Stimulated activated CD8-positive, alpha-beta memory T cell treated with anti-CD3 and anti-CD28 coated beads, Interleukin-7, amount 100 ng/mL, for 24 hours (primary cell): ENCODE measurements around the gene SFXN2.
"Not testable (repeated sequence)": the region's sequence is repeated elsewhere in the genome, so short reads cannot be mapped to it uniquely, and the experiment has no call there.

Experiments
- DNase-seq: peaks from one replicate; pipeline ENCODE4 v3.0.0-alpha.2; 2020; ENCODE audit warnings: low read depth

SFXN2 gene

DNA sequence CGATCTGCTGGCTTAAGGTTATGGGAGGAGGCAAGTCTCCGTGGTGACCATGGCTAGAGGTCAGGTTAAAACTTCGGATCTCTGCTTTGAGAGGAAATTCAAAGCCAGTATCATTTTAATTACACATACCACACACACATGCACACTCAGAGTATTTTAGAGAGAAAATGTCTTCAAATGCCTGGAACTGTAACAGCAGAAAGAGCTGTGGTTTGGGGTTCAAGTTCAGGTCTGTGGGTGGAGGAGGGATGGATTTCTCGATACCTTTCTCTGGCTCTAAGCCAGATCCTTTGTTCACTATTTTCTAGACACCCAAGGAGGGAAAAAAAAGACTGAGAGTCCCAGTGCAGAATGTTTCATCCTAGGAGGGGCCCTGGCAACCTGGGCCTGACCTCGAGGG is 32.7 kb upstream of the SFXN2 start:
- no peak for DNase-seq

DNA sequence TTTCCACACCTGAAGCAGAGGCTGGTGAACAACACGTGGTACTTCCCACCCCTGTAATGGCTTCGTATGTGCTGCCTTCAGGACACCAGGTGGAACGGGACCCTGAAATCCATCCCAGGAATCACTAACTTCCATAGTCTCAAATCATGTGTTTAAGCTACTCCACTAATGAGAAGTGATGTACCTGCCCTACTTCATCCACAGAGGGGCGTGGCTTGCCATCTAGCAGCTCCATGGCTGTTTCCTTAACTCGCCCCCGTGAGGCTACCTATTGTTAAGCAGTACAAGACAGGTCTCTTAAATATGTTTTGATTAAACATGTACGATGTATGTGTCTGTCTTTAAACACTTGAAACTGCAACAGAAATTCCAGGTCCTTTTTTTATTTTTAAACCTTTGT is 32.0 kb upstream of the SFXN2 start:
- DNase-seq = no peak

DNA sequence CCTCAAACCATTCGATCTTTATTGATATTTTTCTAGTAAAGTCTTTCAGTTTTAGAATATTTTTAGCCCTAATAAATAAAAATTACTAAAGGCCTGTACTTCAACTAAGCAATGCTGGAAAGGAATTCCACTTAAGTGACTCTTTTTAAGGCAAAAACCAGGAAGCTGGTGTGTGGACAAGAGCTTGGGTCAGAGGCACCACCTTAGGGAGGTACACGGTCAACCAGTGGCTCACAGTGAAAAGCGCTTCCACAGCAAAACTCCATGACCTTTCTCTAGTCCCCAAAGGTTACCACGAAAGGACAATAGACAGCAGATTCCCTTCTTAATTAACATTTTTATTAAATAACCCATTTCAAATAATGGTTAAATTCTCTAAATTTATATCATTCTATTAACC is 31.5 kb upstream of the SFXN2 start:
- no peak for DNase-seq

DNA sequence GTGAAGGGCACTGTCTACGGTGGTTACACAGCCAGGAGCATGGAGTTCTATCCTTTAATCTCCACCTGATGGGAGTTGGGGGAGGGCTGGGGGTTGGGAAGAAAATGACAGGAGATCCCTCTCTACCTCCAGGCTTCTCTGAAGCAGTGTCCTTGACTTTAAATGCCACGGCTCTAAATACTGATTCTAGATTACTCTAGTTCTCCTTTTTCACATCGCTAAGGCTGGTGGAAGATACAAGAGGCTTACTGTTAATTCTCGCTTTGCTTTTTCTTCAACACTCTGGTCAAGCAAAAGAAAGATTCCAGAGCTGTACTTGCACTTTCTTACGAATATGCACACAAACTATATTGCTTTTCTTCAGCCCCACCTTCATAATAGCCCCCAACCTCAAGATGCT is 30.7 kb upstream of the SFXN2 start:
- no peak for DNase-seq

DNA sequence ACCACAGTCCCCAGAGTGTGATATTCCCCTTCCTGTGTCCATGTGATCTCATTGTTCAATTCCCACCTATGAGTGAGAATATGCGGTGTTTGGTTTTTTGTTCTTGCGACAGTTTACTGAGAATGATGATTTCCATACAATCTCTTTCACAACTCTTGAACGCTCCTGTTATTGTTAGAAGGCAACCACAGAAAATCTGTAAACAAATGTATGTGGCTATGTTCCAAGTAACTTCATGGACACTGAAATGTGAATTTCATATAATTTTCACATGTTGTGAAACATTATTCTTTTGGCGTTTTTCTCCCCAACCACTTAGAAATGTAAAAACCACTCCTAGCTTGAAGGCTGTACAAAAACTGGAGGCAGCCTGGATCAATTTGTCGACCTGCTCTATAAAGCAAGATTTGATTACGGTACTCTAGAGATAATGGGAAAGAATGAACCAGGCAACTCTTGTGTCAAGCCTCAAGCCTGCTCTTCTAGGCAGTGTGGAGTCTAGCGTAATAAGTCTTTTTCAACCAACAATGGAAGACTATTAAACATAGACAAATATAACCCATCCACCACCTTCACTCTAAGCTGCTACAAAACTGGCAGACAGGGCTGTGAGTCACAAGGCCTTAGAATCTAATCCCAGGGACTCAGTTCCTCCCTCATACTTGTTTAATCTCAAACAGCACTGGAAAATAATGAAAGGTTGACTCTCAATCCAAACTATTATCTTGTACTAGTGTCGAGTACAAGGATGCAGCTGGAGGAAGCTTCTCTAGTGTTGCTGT is 23.0 kb upstream of the SFXN2 start:
- no peak for DNase-seq

DNA sequence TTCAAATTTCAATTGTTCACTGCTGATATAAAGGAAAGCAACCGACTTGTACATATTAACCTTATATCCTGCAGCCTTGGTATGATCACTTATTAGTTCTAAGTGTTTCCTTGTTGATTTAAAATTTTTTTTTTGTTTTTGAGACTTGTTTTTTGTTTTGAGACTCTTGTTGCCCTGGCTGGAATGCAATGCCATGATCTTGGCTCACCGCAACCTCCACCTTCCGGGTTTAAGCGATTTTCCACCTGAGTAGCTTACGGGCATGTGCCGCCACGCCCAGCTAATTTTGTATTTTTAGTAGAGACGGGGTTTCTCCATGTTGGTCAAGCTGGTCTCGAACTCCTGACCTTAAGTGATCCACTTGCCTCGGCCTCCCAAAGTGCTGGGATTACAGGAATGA is 19.0 kb upstream of the SFXN2 start:
- DNase-seq = not testable (repeated sequence)

DNA sequence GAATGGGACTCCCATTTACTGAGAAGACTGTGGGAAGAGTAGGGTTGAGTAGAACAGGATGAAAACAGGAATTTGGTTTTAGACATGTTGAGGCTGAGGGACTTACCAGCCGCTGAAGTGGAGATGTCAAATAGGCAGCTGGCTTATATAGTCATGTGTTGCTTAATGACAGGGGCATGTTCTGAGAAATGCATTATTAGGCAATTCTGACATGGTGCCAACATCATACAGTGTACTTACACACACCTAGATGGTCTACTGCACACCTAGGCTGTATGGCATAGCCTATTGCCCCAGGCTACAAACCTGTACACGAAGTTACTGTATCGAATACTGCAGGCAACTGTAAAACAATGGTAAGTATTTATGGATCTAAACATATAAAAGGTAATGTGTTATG is 17.7 kb upstream of the SFXN2 start:
- no peak for DNase-seq

DNA sequence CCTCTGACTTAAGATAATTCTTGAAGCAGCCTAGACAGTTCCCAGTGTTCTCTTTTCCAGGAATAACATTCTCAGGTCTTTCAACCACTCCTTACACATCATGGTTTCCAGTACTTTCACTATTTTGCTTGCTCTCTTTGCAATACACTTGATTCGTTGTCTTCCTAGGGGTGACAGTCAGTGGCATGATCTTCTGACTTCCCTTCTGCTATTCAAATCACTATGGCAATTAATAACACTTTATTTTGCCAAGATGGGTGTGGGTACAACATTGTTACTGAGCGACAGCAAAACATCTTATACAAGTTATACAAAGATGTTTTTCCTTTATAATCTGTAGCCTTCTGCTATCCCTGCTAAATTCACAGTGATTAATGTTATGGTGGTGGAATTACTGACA is 15.5 kb upstream of the SFXN2 start:
- DNase-seq = no peak

DNA sequence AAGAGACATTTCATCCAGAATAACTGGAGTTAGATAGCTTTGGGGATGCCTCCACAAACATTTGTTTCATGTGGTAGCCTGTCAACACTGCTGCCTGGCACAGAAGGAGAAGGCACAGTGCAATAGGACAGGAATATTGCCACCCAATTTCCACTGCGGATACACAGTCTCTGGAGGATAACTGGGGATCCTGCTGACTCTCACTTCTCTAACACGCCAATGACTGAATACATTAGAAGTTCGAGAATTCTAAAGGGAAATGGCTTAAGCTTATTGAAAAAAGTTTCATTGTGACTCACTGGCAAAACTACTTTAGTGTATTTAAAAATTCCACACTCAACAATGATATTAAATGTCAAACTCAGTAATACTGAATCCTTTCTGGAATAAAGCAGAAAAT is 13.2 kb upstream of the SFXN2 start:
- DNase-seq = no peak

DNA sequence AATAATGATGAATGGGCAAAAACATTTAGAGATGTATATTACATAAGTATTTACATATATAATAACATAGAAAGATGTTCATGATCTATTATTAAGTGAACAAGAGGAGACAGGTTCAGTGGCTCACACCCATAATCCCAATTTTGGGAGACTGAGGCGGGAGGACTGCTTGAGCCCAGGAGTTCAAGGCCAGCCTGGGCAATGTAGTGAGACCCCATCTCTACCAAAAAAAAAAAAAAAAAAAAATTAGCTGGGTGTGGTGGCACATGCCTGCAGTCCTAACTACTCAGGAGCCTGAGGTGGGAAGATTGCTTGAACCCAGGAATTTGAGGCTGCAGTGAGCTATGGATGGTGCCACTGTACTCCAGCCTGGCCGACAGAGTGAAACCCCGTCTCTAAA is 12.6 kb upstream of the SFXN2 start:
- no peak for DNase-seq

DNA sequence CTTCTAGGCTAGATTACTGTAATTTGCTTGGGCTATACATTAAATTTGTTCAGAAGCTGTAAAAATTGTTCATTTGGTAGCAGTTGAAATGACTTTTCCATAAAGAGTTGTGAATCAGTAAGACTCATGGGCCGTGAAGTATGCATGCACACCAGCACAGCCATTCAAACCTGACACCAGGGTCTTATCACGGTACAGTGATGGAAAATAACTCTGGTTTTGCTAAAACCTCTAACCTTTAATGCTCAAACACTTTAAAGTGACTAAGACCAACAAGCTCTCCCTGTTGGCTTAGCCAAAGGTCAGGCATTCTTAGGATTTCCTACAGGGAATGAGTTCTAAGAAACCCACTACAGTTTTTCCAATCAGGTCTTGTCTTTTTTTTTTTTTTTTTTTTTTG is 11.7 kb upstream of the SFXN2 start:
- DNase-seq = no peak

DNA sequence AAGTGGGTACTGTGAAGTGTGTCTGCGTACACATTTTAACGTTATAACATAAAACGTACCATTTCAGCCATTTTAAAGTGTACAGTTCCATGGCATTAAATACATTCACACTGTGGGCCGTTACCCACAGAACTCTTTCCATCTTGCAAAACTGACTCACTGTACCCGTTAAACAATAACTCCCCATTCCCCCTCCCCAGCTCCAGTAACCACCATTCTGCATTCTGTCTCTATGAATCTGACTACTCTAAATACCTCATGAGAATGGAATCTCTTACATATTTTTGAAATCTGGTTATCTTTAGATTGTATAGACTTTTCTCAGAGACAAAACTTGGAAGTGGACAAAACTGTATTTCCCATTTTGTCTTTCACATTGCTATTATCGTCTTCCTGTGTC is 9.5 kb upstream of the SFXN2 start:
- DNase-seq = no peak

DNA sequence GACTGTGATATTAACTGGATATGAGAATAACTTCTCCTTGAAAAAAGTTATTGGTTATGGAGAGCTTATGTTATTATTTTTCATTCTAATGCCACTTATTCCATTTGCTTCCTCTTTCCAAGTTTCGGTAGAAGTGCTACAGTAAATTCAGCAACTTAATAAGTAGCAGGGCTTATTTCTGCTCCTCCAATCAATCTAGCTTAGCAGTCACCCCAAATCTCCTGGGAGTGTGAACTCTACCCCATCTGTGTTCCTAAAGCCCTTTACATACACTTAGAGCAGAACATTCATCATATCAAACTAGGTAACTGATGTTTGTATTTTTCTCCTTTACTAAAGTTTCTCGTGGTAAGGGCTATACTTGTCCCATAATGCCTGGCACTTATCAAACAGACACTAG is 8.9 kb upstream of the SFXN2 start:
- DNase-seq = no peak

DNA sequence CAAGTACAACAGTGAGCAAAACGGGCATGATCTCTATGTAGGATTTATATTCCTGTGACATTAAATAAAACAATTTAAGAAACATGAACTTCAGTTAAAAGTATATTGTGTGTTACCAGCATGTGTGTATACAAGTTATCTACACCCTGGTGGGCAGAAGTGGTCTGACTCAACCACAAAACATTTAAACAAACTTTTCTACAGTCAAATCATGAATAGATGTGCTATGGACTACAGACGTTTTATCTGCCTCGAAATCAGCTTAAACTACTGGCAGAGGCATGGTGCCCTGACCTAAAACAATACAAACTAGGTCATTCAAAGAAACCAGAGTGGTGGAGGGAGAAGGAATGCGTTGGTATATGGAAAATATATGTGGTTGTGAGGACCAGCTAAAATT is 3.8 kb upstream of the SFXN2 start:
- no peak for DNase-seq

DNA sequence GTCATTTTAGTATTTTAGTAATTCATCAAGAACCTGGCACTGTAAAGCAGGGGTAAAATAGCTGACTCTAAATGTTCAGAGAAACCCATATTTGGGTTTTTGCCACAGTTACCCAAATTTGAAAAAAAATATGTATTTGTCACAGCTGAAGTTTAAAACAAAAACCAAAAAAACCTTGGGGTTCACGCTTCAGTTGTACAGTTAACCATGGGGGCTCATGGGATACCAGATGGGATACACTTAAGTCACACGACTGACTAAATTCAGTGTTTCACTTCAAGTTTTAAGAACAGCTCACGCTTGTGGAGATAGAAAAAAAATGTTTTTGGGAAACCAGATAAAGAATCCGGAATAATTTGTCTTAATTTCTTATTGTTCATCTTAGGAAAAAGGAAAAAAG is 2.3 kb upstream of the SFXN2 start:
- DNase-seq = no peak

DNA sequence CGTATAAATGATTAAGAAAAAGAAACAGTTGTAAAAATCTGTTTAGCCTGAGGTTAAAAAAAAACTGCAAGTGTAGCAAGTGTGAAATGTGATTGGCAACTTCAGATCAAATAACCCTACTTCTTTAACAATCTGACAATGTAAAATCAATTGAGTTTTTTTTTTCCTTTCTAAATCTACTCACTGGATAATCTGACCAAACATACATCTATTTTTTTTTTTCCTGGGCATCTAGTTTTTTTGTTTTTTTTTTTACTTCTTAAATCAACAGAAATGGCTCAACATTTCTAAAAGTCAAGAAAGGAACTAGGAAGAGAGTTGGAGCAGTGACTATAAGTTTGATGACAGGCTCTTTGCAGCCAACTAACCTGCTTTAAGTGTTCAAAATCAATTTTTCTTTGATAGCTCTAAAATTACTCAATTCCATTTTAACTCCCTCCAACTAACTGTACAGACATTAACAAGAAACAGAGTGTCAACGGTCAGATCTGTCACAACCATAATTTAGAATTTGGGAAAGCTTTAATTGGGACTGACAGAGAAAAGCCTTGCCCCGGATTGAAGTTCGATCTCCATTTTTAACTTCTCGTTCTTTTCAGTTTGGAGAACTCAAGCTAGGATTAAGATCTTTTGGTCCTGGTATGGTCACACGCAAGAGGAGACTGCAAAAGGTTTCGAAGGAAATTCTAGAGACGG is 1.4 kb upstream of the SFXN2 start:
- DNase-seq = no peak

DNA sequence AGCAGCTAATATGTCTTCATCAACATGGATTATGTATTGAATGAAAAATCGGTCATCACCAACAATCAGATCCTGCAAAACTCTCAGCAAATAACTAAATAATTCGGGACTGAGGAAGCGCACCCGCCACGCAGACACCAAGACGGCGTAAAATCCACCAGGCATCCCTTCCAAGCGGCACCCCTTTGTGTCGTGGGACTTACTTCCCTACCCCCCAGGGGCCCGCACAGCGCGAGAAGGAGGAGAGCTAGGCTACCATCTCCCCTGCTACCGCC is 960 bp upstream of the SFXN2 start:
- DNase-seq = peak; percentile 41

DNA sequence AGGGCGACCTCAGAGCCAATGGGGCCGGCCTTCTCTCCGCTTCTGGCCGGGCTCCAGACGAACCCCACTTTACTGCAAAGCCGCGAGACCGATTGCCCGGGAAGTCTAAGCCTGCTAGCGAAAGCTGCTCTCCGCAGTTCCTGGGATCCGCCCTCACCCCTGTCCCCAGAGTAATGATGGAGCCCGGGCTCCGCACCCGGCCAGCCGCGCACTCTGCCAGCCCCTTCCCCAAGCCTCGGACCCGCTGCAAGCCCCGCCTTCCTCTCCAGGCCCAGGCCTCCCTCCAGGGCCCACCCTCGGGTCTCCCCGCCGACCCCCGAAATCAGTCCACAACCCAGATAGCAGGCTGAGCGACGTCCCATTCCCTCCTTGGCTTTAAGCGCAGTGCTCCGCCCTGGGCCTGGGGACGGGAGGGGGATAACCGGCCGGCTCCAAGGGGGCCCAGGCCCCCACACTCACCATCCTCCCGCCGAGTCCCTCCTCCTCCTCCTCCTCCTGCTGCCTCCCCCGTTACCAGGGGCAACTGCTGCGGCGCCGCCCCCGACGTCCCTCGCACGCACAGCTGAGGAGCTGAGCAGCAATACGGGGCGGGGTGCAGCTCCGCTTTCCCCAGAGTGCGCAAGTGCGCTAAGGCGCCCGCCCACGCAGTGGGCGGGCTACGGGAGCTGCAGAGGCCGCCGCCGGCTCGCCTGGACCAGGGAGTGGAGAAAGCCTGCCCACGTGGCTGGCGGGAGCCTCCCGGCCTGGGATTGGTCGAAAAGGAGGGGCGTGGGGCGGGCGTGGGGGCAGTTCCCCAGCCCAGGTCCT is 419 bp upstream of the SFXN2 start, which contains the start of gene ARL3:
Gene ARL3 (minus strand): TSS at position 584 of the 807 bp plus-strand sequence. CDS start 122 bp downstream, at position 462.
- DNase-seq = peak; percentile 93

DNA sequence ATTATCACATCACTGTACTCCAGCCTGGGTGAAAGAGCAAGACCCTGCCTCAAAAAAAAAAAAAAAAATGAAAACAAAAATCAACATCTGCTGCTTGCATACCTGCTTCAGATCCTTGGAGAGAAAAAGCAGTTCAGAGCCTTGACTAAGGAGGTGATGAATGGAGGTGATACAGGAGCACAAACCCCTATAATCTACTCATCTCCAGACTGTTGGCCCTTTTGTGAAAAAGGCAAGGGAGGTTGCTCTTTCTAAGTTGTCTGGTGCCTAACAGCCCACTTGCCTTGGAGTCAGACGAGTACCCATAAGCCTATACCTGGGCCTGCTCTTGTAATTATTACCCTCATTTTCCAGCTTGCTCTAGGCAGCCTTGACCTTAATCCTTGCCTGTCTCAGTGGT is 1.4 kb downstream of the SFXN2 start:
- DNase-seq = no peak

DNA sequence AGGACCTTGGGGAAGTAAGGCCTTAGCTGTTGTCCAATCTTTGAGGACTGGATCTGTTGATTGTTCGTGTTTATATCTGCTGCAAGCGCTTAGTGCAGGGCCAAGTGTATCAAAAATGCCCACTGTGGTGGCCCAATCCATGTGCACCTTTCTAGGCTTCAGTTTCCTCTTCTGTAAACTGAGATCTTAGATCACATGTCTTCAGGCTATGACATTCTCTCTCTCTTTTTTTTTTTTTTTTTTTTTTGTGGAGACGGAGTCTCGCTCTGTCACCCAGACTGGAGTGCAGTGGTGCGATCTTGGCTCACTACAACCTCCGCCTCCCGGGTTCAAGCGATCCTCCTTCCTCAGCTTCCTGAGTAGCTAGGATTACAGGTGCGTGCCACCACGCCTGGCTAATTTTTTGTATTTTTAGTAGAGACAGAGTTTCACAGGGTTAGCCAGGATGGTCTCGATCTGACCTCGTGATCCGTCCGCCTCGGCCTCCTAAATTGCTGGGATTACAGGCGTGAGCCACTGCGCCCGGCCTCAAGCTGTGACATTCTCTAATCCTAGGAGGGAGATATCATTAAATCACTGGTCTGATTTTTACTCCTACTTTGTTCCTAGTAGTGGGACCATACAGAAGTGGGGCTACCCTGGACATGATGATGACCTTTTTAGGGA is 2.6 kb downstream of the SFXN2 start:
- DNase-seq = not testable (repeated sequence)

DNA sequence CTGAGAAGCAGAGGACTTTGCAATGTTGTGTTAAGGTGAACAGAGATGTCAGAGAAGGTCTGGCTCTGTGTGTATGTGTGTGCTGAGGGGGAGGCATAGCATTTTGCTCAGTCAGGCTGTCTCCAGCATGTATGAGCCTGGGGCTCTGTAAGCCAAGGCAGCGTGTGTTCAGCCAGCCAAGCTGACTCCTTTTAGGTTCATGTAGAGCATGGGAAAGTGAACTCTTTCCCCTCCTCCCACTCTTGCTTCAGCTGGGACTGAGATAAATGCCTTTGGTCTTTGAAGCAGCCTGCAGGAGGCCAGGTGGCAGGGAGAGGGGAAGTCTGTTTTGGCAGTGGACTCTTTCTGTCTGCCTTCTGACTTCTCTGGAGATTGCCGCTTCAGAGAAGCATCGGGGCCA is 3.8 kb downstream of the SFXN2 start:
- no peak for DNase-seq

DNA sequence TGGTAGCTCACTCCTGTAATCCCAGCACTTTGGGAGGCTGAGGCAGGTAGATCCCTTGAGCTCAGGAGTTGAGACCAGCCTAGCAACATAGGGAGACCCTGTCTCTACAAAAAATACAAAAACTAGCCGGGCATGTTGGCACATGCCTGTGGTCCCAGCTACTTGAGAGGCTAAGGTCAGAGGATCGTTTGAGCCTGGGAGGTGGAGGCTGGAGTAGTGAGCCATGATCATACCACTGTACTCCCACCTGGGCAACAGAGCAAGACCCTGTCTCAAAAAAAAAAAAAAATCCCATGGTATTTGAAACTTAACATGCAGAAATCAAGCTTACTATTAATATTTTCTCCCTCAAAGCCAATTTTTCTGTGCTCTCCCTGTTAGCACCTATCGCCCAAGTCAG is 5.9 kb downstream of the SFXN2 start:
- DNase-seq = no peak
